HCT116 (cell line): ENCODE measurements around the gene ARL6IP4. TPM values are rescaled to one million over a fixed set of nuclear protein-coding genes. Genes with fewer than 3 reads are reported as not detected.

Experiments
- ATAC-seq: fragments of 200-7000 bp; cut with Tn5 transposase; 2 replicates; pipeline ENCODE4 v1.9.1; 2020; ENCODE audit warnings: mild to moderate bottlenecking, moderate library complexity
- BruUV-seq: library from RNA; stranded (reverse); fragments of 400-500 nt; replicated peaks from 2 replicates; lab custom pipeline; 2021; lab: Mats Ljungman, UMichigan
- CTCF ChIA-PET: fragments of 300-600 bp; sonication (Branson Sonifier 250); formaldehyde crosslinking; loops from one replicate; lab custom pipeline; 2021; ENCODE audit warnings: antibody characterized with exemption; lab: Charles Lee
- POLR2A ChIA-PET: fragments of 300-600, 350-600 bp; sonication (Branson Sonifier 250); formaldehyde crosslinking; loops from one replicate; lab custom pipeline; 2021; ENCODE audit warnings: antibody characterized with exemption; lab: Charles Lee
- RAD21 ChIA-PET, 2 experiments: fragments of 300-600 bp; sonication (Branson Sonifier 250); formaldehyde crosslinking; loops; one replicate each; lab custom pipeline; 2023; ENCODE audit warnings: low total read pairs in 2 of 2; ENCODE audit not compliant: uncharacterized antibody in 2 of 2, unreplicated experiment in 2 of 2, low non-redundant PET in 1 of 2; lab: Charles Lee
- DNase-seq: peaks from one replicate; pipeline ENCODE4 v3.0.0-alpha.2; 2010; ENCODE audit warnings: low read depth, low spot score
- H2AFZ ChIP-seq: fragments of 200-600 bp; shearing (Covaris generic), sonication (generic); 2 replicates; pipeline ENCODE4 v1.6.1; 2017; ENCODE audit warnings: low read depth, mixed run types, mixed read lengths, antibody characterized with exemption, low read length; ENCODE audit not compliant: poor library complexity, severe bottlenecking
- H3K27ac ChIP-seq: 2 replicates; pipeline ENCODE4 v1.5.1; 2012; ENCODE audit warnings: low read depth, low read length
- H3K27me3 ChIP-seq: fragments of 200-600 bp; sonication (generic); 2 replicates; pipeline ENCODE4 v1.6.1; 2016; ENCODE audit warnings: mixed run types, low read length, mixed read lengths; ENCODE audit not compliant: insufficient read depth
- H3K36me3 ChIP-seq, 2 experiments: fragments of 200-500 bp in 1 of 2; fragments of 200-600 bp in 1 of 2; sonication (Bioruptor generic) in 1 of 2; sonication (generic) in 1 of 2; 2 replicates each; pipeline versions ENCODE4 v1.5.1 to v1.6.1; 2014 to 2016; ENCODE audit warnings: low read length in 2 of 2, inconsistent platforms in 1 of 2, mixed read lengths in 1 of 2, mixed run types in 1 of 2; ENCODE audit not compliant: insufficient read depth in 2 of 2, control insufficient read depth in 1 of 2
- H3K4me1 ChIP-seq, 2 experiments: fragments of 200-600 bp in 1 of 2; sonication (generic) in 1 of 2; 2 replicates each; pipeline versions ENCODE4 v1.5.1 to v1.6.1; 2012 to 2017; ENCODE audit warnings: low read length in 2 of 2, inconsistent platforms in 1 of 2, mild to moderate bottlenecking in 1 of 2, mixed read lengths in 1 of 2, mixed run types in 1 of 2, moderate library complexity in 1 of 2; ENCODE audit not compliant: insufficient read depth in 2 of 2, control insufficient read depth in 1 of 2
- H3K4me2 ChIP-seq: fragments of 200-600 bp; sonication (generic); 2 replicates; pipeline ENCODE4 v1.6.1; 2017; ENCODE audit warnings: mixed run types, low read length, mixed read lengths
- H3K4me3 ChIP-seq, 2 experiments: fragments of 200-600 bp in 1 of 2; sonication (generic) in 1 of 2; replicated peaks in 1 of 2; 2 replicates each; pipeline ENCODE4 v1.5.1; 2011 to 2016; ENCODE audit warnings: low read length in 2 of 2, control low read depth in 1 of 2, low read depth in 1 of 2, mild to moderate bottlenecking in 1 of 2, mixed read lengths in 1 of 2, mixed run types in 1 of 2
- H3K79me2 ChIP-seq: fragments of 200-600 bp; sonication (generic); 2 replicates; pipeline ENCODE4 v1.6.1; 2017; ENCODE audit warnings: mild to moderate bottlenecking, mixed run types, low read length, moderate library complexity, mixed read lengths; ENCODE audit not compliant: insufficient read depth
- H3K9ac ChIP-seq: fragments of 200-600 bp; sonication (generic); 2 replicates; pipeline ENCODE4 v1.6.1; 2016; ENCODE audit warnings: low read length, mixed read lengths
- H3K9me2 ChIP-seq: fragments of 200-600 bp; sonication (generic), shearing (Covaris generic); 2 replicates; pipeline ENCODE4 v1.6.1; 2017; ENCODE audit warnings: mixed run types, mild to moderate bottlenecking, moderate library complexity; ENCODE audit not compliant: insufficient read depth
- H3K9me3 ChIP-seq, 2 experiments: fragments of 200-500 bp in 1 of 2; fragments of 200-600 bp in 1 of 2; sonication (Bioruptor generic) in 1 of 2; sonication (generic) in 1 of 2; 2 replicates each; pipeline ENCODE4 v1.6.1; 2014 to 2017; ENCODE audit warnings: low read length in 2 of 2, mixed read lengths in 2 of 2, inconsistent platforms in 1 of 2, low read depth in 1 of 2, mild to moderate bottlenecking in 1 of 2, mixed run types in 1 of 2, moderate library complexity in 1 of 2; ENCODE audit not compliant: control insufficient read depth in 1 of 2, insufficient read depth in 1 of 2
- H4K20me1 ChIP-seq: fragments of 200-600 bp; sonication (generic), shearing (Covaris generic); 2 replicates; pipeline ENCODE4 v1.6.1; 2017; ENCODE audit warnings: mixed run types, mild to moderate bottlenecking, moderate library complexity; ENCODE audit not compliant: insufficient read depth
- CBX3 ChIP-seq: IDR thresholded peaks from 2 replicates; pipeline ENCODE4 v1.6.1; 2012; ENCODE audit warnings: low read depth
- EZH2phosphoT487 ChIP-seq: fragments of 200-600 bp; IDR thresholded peaks from 2 replicates; pipeline ENCODE4 v1.6.1; 2018; ENCODE audit warnings: antibody characterized with exemption, borderline replicate concordance
- POLR2A ChIP-seq: IDR thresholded peaks from 2 replicates; pipeline ENCODE4 v1.7.0; 2011; ENCODE audit warnings: borderline replicate concordance; ENCODE audit not compliant: insufficient read depth, insufficient read length; ENCODE audit errors: extremely low read depth
- POLR2AphosphoS5 ChIP-seq: IDR thresholded peaks from 2 replicates; pipeline ENCODE4 v1.6.1; 2011; ENCODE audit warnings: mild to moderate bottlenecking, low read depth, low read length, moderate library complexity
- TCF7L2 ChIP-seq: IDR thresholded peaks from 2 replicates; pipeline ENCODE4 v1.7.0; 2011; ENCODE audit warnings: borderline replicate concordance, inconsistent platforms; ENCODE audit not compliant: insufficient read depth, insufficient read length; ENCODE audit errors: extremely low read depth
- YY1 ChIP-seq: IDR thresholded peaks from 2 replicates; pipeline ENCODE4 v1.6.1; 2011; ENCODE audit warnings: low read length, low read depth, moderate library complexity, mild to moderate bottlenecking; ENCODE audit not compliant: insufficient replicate concordance; ENCODE audit errors: extremely low read depth
- ZFX ChIP-seq: fragments of 450-650 bp; IDR thresholded peaks from 2 replicates; pipeline ENCODE4 v1.6.1; 2017
- intact Hi-C: fragments of 100-400 bp; cut with micrococcal nuclease; formaldehyde crosslinking; loops from 2 replicates; pipeline ENCODE4 v1.10.0; 2022
- total RNA-seq: library from RNA; stranded (reverse); gene quantifications from one replicate; pipeline ENCODE4 v1.2.1, GENCODE V29; 2021; ENCODE audit not compliant: unreplicated experiment
- TF ChIP-seq, protein P1 (sequence below): IDR thresholded peaks from 2 replicates; pipeline ENCODE4 v1.6.1; 2011; ENCODE audit warnings: mild to moderate bottlenecking, low read length, moderate library complexity; ENCODE audit not compliant: insufficient replicate concordance; ENCODE audit errors: extremely low read depth

ARL6IP4 gene
- total RNA-seq, 1 experiment from 2014 or later = 128 TPM

DNA sequence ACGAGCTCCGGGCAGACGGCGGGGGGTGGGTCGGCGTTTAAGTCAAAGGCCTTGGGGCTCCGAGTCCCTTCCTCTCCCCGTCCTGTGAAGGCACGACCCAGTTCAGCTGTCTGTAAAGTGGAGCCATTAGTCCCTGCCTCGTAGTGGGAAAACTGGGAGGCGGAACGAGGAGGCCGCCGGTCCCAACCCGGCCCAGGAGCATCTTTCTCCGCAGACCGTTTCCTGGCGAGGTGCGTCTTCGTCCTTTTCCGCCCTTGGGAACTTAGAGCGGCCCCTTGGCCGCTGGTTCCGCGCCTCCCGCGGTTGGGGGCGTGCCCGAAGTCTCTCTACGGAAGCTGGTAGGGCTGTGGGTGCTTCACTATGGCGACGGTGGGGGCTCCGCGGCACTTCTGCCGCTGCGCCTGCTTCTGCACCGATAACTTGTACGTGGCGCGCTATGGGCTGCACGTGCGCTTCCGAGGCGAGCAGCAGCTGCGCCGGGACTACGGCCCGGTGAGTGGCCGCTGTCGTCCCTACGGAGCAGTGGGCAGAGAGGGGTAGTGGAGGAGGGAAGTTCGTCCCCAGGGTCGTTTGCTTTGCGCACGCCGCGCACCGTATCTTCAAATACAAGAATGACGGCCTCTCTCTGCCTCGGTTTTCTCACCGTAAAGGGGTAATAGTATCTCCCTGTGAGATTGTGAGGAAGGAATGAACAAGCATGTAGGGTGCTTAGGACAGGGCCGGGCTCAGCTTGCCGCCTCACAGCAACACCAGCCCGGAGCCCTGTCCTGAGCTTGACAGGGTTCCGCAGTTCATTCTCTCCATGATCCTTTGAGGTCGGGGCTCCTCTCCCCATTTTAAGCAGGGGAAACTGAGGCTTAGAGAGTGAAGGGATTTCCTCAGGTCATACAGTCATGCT is 5.3 kb upstream of the ARL6IP4 start, which contains the start of gene OGFOD2:
Gene OGFOD2, plus strand, starts transcription at position 353 of the 898 bp plus-strand sequence. Its CDS starts 8 bp downstream, at position 361.
- Histone ChIP-seq H3K27ac (peak within 1 kb of the TSS; percentile 87), H3K9me3 (no peaks in the 10 kb centered on the region), H4K20me1 (no peaks in the 10 kb centered on the region), H3K9ac (peak within 1 kb of the TSS; percentile 98), H3K4me2 (peak within 1 kb of the TSS; percentile 100), H3K27me3 (no peaks in the 10 kb centered on the region), H2AFZ (peak within 1 kb of the TSS; percentile 85), H3K4me3 (peak within 1 kb of the TSS; percentile 87), H3K79me2 (peaks cover 27% of the 10 kb centered on the region), H3K36me3 (peaks cover 0 to 7% of the 10 kb centered on the region in 2 experiments; a peak in 1 of 4 replicates), H3K4me1 (peaks cover 15 to 25% of the 10 kb centered on the region in 2 experiments), H3K9me2 (no peaks in the 10 kb centered on the region)
- ChIA-PET RAD21 (interaction anchor here in 1 of 2 experiments (0.9 to 1.3 kb wide), 3 partner anchors 9 to 263 kb away, joined by 3 to 4 read pairs (median 3); partner anchors contain the start of genes ABCB9, MPHOSPH9 and MTRFR), POLR2A (interaction anchor here (1.2 to 2.4 kb wide), 3 partner anchors 9 to 257 kb away, joined by 4 to 19 read pairs (median 5); partner anchors contain the start of genes ABCB9, MPHOSPH9 and MTRFR), CTCF (interaction anchor here (1.9 to 2.8 kb wide), 2 partner anchors 258 to 263 kb away, joined by 7 to 9 read pairs; partner anchors contain the start of genes MPHOSPH9 and MTRFR)
- intact Hi-C loops = loop anchor here (2.0 to 10.0 kb wide), 3 partner anchors 170 to 627 kb away; partner anchors contain the start of genes DDX55, MPHOSPH9 and MTRFR
- peak; percentile 81 for DNase-seq
- peak; percentile 81 for ATAC-seq
- TF ChIP-seq EZH2phosphoT487 = no peak
- peak; percentile 69 for TF ChIP-seq POLR2AphosphoS5
- peak; percentile 8 for TF ChIP-seq TCF7L2
- TF ChIP-seq ZFX = peak; percentile 34; the same call in 1 of the 2 replicates
- TF ChIP-seq POLR2A = peak; percentile 33
- TF ChIP-seq CBX3 = no peak
- peak; percentile 89 for TF ChIP-seq YY1
- TF ChIP-seq, protein P1, sequence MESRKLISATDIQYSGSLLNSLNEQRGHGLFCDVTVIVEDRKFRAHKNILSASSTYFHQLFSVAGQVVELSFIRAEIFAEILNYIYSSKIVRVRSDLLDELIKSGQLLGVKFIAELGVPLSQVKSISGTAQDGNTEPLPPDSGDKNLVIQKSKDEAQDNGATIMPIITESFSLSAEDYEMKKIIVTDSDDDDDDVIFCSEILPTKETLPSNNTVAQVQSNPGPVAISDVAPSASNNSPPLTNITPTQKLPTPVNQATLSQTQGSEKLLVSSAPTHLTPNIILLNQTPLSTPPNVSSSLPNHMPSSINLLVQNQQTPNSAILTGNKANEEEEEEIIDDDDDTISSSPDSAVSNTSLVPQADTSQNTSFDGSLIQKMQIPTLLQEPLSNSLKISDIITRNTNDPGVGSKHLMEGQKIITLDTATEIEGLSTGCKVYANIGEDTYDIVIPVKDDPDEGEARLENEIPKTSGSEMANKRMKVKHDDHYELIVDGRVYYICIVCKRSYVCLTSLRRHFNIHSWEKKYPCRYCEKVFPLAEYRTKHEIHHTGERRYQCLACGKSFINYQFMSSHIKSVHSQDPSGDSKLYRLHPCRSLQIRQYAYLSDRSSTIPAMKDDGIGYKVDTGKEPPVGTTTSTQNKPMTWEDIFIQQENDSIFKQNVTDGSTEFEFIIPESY = peak; percentile 27
- TSS peak; percentile 57 for BruUV-seq
